Astrocyte of the hippocampus (primary cell): ENCODE data around the gene CYP2B6.
"Not testable (repeated sequence)": the region's sequence is repeated elsewhere in the genome, so short reads cannot be mapped to it uniquely, and the experiment has no call there.

Experiments
- DNase-seq: peaks from one replicate; pipeline ENCODE4 v3.0.0; 2011; ENCODE audit warnings: low read depth, low spot score

CYP2B6 gene

GRCh38 chr19:40990972-40991381 is at the start of gene CYP2B6:
Gene CYP2B6 (plus strand): TSS chr19:40991282. CDS start chr19:40991306, 24 bp downstream.
- no peak for DNase-seq

GRCh38 chr19:40941481-40942219 is 49.4 kb upstream of the CYP2B6 start:
- DNase-seq, result no peak

- no peak for DNase-seq
Observed at GRCh38 chr19:40945645-40946044, 45.4 kb upstream of the CYP2B6 start.

- DNase-seq, result no peak
Observed at GRCh38 chr19:40947114-40947513, 44.0 kb upstream of the CYP2B6 start.

GRCh38 chr19:40947573-40947972 is 43.5 kb upstream of the CYP2B6 start:
- no peak for DNase-seq

GRCh38 chr19:40948580-40949299 is 42.3 kb upstream of the CYP2B6 start:
- peak; percentile 7 for DNase-seq

- peak; percentile 2 for DNase-seq
Observed at GRCh38 chr19:40954573-40954972, 36.5 kb upstream of the CYP2B6 start.

- no peak for DNase-seq
Observed at GRCh38 chr19:40959338-40959737, 31.7 kb upstream of the CYP2B6 start.

- DNase-seq, result no peak
Observed at GRCh38 chr19:40960062-40960685, 30.9 kb upstream of the CYP2B6 start.

GRCh38 chr19:40960780-40961179 is 30.3 kb upstream of the CYP2B6 start:
- DNase-seq, result no peak

GRCh38 chr19:40962460-40962961 is 28.6 kb upstream of the CYP2B6 start:
- no peak for DNase-seq

- not testable (repeated sequence) for DNase-seq
Observed at GRCh38 chr19:40964361-40964760, 26.7 kb upstream of the CYP2B6 start.

- DNase-seq, result not testable (repeated sequence)
Observed at GRCh38 chr19:40965351-40965750, 25.7 kb upstream of the CYP2B6 start.

- not testable (repeated sequence) for DNase-seq
Observed at GRCh38 chr19:40966591-40966990, 24.5 kb upstream of the CYP2B6 start.

- DNase-seq, result not testable (repeated sequence)
Observed at GRCh38 chr19:40968065-40968464, 23.0 kb upstream of the CYP2B6 start.

GRCh38 chr19:40969721-40970120 is 21.4 kb upstream of the CYP2B6 start:
- DNase-seq, result not testable (repeated sequence)

- not testable (repeated sequence) for DNase-seq
Observed at GRCh38 chr19:40970396-40971345, 20.4 kb upstream of the CYP2B6 start.

GRCh38 chr19:40974633-40975037 is 16.4 kb upstream of the CYP2B6 start:
- peak; percentile 78 for DNase-seq

GRCh38 chr19:40976134-40976533 is 14.9 kb upstream of the CYP2B6 start:
- DNase-seq, result no peak

- no peak for DNase-seq
Observed at GRCh38 chr19:40976724-40977123, 14.4 kb upstream of the CYP2B6 start.

GRCh38 chr19:40979759-40980158 is 11.3 kb upstream of the CYP2B6 start:
- DNase-seq, result not testable (repeated sequence)
